ENCODE data around the gene PLEKHM3. TPM values are rescaled to one million over a fixed set of nuclear protein-coding genes. Genes with fewer than 3 reads are reported as not detected.

Gene PLEKHM3
- total RNA-seq, 6 donors from 2014 or later, result 16.4 to 56.3 (median 28.6) TPM

DNA sequence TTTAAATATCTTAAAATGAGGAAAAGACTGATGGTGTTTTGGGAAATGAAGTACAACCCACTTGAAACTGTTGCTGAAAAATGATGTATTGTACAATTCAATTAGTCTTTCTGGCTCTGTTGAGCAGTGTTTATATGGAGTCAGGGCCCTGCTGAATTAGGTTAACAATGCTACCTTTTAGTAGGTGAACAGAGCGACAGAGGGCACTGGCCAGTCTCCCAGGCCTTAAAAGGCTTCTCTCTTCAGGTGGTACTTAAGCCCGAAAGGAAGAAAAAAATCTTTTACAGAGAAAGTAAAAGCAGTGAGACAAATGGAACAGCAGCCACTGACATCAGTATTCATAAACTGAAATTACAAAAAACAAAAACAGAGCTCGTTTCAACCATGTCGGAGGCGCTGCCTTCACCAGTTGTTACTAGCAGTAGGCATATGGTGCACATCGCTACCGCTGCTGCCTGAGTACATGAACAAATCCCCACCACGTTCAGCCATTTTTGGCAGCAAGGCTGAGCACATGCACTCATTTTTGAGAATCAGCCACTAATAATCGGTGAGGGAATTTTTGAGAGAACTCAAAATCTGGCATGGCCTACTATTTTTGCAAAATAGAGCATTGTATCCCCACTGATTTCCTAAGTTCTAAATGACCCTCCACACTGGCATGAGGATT is 91.8 kb downstream of the PLEKHM3 start:
- H3K27ac ChIP-seq, result peak overlapping the region in 2 of 4 donors; percentile 40 to 74

GRCh38 chr2:207932106-207932505 is 93.2 kb downstream of the PLEKHM3 start:
- H3K27me3 ChIP-seq, result no peaks in the 10 kb centered on the region
- WGBS, 2 donors, result 88 to 92% methylated on average over 1 of the region's 1 CpG
- no peak overlapping the region for H3K27ac ChIP-seq
- peaks cover 0 to 12% (median 6%) of the 10 kb centered on the region in 4 donors for H3K4me1 ChIP-seq
- TF ChIP-seq EP300 (IDR thresholded peaks at IDR 0.05) (no peak), CTCF (IDR thresholded peaks at IDR 0.05) (no peak), POLR2A (IDR thresholded peaks at IDR 0.05) (no peak), POLR2AphosphoS5 (IDR thresholded peaks at IDR 0.05) (no peak)
- peaks cover 0 to 10% (median 3%) of the 10 kb centered on the region in 4 donors for H3K36me3 ChIP-seq
- no peak overlapping the region for H3K4me3 ChIP-seq
- ATAC-seq (ENCODE audit: low FRiP score in 2 of 2), result no peak
- H3K9me3 ChIP-seq, result no peaks in the 10 kb centered on the region
- no peak for DNase-seq

More for the DNA sequence above, 91.8 kb downstream of the PLEKHM3 start:
- 77 to 88% methylated on average over 9 of the region's 9 CpGs for WGBS, 2 donors
- no peaks in the 10 kb centered on the region for H3K9me3 ChIP-seq
- DNase-seq (peak in 1 of 2 donors; percentile 32), ATAC-seq (ENCODE audit: low FRiP score in 2 of 2) (no peak)
- TF ChIP-seq CTCF (IDR thresholded peaks at IDR 0.05) (no peak), POLR2A (IDR thresholded peaks at IDR 0.05) (no peak), POLR2AphosphoS5 (IDR thresholded peaks at IDR 0.05) (no peak)
- peaks cover 6 to 22% (median 14%) of the 10 kb centered on the region in 4 donors for H3K4me1 ChIP-seq
- H3K4me3 ChIP-seq, result no peak overlapping the region
- no peaks in the 10 kb centered on the region for H3K27me3 ChIP-seq
- H3K36me3 ChIP-seq, result peaks cover 0 to 10% (median 3%) of the 10 kb centered on the region in 4 donors

DNA sequence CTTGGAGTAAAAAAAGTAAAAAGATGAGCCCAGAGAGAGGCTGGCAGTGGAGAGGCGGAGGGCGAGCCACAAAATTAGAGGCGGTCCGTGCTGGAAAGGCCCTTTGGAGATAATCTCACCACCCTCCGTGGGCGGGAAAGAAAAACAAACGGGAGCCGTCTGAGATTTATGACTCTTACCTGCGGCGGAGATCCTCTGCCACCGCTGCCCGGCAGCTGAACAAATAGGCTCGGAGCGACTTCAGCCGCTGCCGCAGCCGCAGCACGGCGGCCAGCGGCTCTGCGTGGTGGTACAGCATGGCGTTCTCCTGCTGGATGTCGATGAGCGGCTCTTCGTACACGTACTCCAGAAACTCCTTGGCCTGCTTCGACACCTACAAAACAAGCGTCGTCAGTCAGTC is 94.6 kb downstream of the PLEKHM3 start:
- peak overlapping the region in 3 of 4 donors; percentile 16 to 30 (median 18) for H3K27ac ChIP-seq
- peak in 1 of 4 donors; percentile 33 for TF ChIP-seq POLR2A (IDR thresholded peaks at IDR 0.05)
- no peak for TF ChIP-seq POLR2AphosphoS5 (IDR thresholded peaks at IDR 0.05)
- peaks cover 0 to 10% (median 3%) of the 10 kb centered on the region in 4 donors for H3K36me3 ChIP-seq
- H3K9me3 ChIP-seq, result no peaks in the 10 kb centered on the region
- DNase-seq, result peak; percentile 30 to 77
- H3K4me1 ChIP-seq, result peaks cover 5 to 17% (median 12%) of the 10 kb centered on the region in 4 donors
- H3K4me3 ChIP-seq, result no peak overlapping the region
- ATAC-seq (ENCODE audit: low FRiP score in 2 of 2), result peak in 1 of 2 donors; percentile 30
- no peaks in the 10 kb centered on the region for H3K27me3 ChIP-seq
- 85 to 91% methylated on average over 24 to 29 of the region's 29 CpGs for WGBS, 2 donors

DNA sequence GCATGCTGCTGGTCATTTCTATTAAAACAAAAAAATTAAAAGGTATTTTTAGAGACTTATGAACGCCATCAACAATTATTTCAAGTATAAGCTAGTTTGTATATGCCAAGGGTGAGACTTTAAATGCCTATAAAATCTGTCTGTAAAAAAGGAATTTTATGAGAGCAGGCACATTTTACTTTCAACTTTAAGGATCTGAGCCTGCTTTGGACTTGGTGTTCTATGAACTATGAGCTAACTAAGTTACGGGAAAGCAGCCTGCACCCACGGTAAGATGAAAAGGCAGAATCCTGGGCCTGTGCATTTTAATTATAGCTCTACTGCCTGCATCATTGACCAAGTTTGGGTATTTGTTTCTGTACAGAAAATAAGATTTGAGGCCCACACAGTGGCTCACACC is 95.4 kb downstream of the PLEKHM3 start:
- Histone ChIP-seq H3K9me3 (no peaks in the 10 kb centered on the region), H3K27me3 (no peaks in the 10 kb centered on the region), H3K27ac (no peak overlapping the region), H3K36me3 (peaks cover 0 to 10% (median 3%) of the 10 kb centered on the region in 4 donors), H3K4me3 (no peak overlapping the region), H3K4me1 (peaks cover 5 to 12% (median 9%) of the 10 kb centered on the region in 4 donors)
- WGBS, 2 donors, result 95 to 96% methylated on average over 3 of the region's 3 CpGs
- DNase-seq (no peak), ATAC-seq (ENCODE audit: low FRiP score in 2 of 2) (no peak)
- no peak for TF ChIP-seq POLR2AphosphoS5 (IDR thresholded peaks at IDR 0.05)
- no peak for TF ChIP-seq CTCF (IDR thresholded peaks at IDR 0.05)
- no peak for TF ChIP-seq EP300 (IDR thresholded peaks at IDR 0.05)
- no peak for TF ChIP-seq POLR2A (IDR thresholded peaks at IDR 0.05)

DNA sequence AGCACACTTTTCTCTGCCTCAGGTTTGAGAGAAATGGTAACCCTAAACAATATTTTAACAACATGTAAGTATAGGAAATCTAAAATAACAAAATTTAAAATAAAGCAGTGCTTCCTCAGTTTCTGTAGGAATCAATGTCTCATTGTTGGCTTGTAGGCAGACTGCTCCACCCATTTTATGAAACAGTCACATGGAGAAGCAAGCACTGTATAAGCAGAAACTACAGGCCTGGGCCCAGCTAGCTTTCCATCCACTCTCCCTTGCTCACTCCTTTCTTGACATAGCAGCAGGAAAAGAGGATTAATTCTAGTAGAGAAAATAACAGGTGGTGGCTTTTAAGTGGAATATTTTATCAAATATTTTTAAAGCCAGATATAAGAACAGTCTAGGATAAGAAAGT is 97.2 kb downstream of the PLEKHM3 start:
- peaks cover 5 to 9% (median 7%) of the 10 kb centered on the region in 4 donors for H3K4me1 ChIP-seq
- H3K27me3 ChIP-seq, result no peaks in the 10 kb centered on the region
- no peak overlapping the region for H3K27ac ChIP-seq
- ATAC-seq (ENCODE audit: low FRiP score in 2 of 2) (no peak), DNase-seq (no peak)
- TF ChIP-seq EP300 (IDR thresholded peaks at IDR 0.05), result no peak
- TF ChIP-seq POLR2A (IDR thresholded peaks at IDR 0.05), result no peak
- no peak for TF ChIP-seq POLR2AphosphoS5 (IDR thresholded peaks at IDR 0.05)
- no peak for TF ChIP-seq CTCF (IDR thresholded peaks at IDR 0.05)
- H3K4me3 ChIP-seq, result no peak overlapping the region
- H3K9me3 ChIP-seq, result no peaks in the 10 kb centered on the region
- H3K36me3 ChIP-seq, result peaks cover 0 to 10% (median 3%) of the 10 kb centered on the region in 4 donors
